AG04449 (cell line): Measurements from ENCODE around the gene TNS1.

Experiments
- CTCF ChIA-PET: fragments of 350-600 bp; formaldehyde crosslinking; extraction: SDS; loops from one replicate; lab custom pipeline; 2021; ENCODE audit warnings: antibody characterized with exemption; lab: Yijun Ruan, JAX
- POLR2A ChIA-PET: fragments of 400-600, 350-600 bp; formaldehyde crosslinking; extraction: SDS; loops from one replicate; lab custom pipeline; 2020; ENCODE audit warnings: antibody characterized with exemption, inconsistent platforms; lab: Yijun Ruan, JAX
- DNase-seq: peaks from one replicate; pipeline ENCODE4 v3.0.0-alpha.2; 2010; ENCODE audit warnings: low read depth, low spot score
- H3K4me3 ChIP-seq: 2 replicates; pipeline ENCODE4 v1.5.1; 2011; ENCODE audit warnings: low read depth, mild to moderate bottlenecking, control low read depth, low read length
- TF ChIP-seq, protein P1 (sequence below): IDR thresholded peaks from one replicate; pipeline ENCODE4 v1.5.1; 2011; ENCODE audit warnings: mild to moderate bottlenecking, moderate library complexity, low read length, control low read depth, inconsistent platforms; ENCODE audit not compliant: insufficient read depth; ENCODE audit errors: missing control alignments

TNS1 gene

DNA sequence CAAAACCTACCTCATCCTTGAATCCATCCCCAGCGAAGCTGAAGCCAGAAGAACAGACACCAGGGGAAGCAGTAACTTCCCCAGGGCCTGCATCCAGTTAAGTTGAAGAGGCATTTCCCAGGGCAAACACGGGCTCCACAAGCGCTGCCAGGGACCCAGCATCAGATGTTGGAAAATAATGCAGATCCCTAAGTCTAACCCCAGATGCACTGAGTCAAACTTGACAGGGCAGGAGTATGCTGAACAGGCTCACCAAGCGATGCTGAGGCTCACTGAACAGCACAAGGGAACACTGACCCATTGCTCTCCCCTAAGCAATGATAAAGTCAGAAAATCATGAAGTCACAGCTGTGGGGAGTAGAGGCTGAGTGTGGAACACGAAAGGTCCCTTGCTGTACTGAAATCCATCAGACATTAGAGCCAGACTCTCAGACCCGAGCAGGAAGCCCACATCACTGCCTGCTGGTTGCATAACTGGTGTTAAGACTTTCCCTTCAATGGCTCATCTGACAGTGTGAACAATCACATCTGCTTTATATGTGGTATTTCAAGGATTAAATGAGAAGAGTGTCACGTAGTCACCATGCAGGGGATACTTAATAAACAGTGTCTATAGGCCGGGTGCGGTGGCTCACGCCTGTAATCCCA is 36.2 kb downstream of the TNS1 start:
- ChIA-PET POLR2A (interaction anchor here (1.0 to 1.6 kb wide), 5 partner anchors 13 to 32 kb away, joined by 3 to 14 read pairs (median 4); no protein-coding TSS in a partner anchor), CTCF (interaction anchor here (0.6 to 1.7 kb wide), 11 partner anchors 10 to 102 kb away, joined by 3 to 7 read pairs (median 3); partner anchors contain the start of gene RUFY4)
- TF ChIP-seq, protein P1, sequence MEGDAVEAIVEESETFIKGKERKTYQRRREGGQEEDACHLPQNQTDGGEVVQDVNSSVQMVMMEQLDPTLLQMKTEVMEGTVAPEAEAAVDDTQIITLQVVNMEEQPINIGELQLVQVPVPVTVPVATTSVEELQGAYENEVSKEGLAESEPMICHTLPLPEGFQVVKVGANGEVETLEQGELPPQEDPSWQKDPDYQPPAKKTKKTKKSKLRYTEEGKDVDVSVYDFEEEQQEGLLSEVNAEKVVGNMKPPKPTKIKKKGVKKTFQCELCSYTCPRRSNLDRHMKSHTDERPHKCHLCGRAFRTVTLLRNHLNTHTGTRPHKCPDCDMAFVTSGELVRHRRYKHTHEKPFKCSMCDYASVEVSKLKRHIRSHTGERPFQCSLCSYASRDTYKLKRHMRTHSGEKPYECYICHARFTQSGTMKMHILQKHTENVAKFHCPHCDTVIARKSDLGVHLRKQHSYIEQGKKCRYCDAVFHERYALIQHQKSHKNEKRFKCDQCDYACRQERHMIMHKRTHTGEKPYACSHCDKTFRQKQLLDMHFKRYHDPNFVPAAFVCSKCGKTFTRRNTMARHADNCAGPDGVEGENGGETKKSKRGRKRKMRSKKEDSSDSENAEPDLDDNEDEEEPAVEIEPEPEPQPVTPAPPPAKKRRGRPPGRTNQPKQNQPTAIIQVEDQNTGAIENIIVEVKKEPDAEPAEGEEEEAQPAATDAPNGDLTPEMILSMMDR, result no peak
- no peak overlapping the region for H3K4me3 ChIP-seq
- no peak for DNase-seq

DNA sequence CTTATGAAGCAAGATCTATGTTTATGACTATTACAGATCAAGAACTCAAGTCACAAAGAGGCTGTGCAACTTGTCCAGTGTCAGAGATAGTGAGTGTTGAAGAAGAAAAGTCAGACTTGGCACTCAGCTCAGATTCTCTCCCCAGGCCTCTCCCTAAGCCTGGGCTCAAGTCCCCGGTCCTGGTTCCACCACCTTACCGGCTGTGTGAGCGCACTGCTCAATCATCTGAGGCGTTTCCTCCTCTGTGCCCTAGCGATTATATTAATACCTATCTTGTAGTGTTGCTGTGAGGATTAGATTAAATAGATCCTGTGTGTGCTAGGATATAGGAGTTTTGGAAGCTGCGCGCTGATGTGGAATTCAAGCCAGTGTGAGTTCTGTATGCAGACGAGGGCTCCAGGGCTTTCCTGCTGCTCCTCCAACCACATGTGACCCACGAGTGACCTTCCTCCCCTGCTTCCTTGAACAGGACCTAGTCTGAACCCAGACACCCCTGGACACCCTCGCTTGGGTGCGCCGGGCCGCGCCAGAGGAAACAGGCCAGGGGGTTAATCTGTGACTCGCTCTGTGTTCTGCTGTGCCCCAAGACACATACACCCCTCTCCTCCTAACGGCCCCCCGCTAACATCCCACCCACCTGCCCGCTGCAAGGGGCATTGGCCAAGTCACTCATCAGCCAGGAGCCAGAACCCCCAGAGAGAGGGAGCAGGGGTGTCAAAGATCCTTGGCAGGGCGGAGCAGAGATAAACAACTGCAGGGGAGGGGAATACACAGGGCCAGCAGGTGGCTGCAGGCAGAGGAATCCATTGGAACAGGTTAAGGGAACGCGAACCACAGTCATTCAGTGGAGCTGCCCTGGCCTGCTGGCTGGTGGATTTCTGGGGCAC is 38.3 kb downstream of the TNS1 start:
- TF ChIP-seq, protein P1, result no peak
- ChIA-PET CTCF (interaction anchor here (1.0 to 1.7 kb wide), 7 partner anchors 22 to 179 kb away, joined by 3 to 7 read pairs (median 4); no protein-coding TSS in a partner anchor), POLR2A (interaction anchor here (0.8 to 1.2 kb wide), 3 partner anchors 21 to 28 kb away, joined by 3 to 4 read pairs (median 3); no protein-coding TSS in a partner anchor)
- H3K4me3 ChIP-seq, result no peak overlapping the region
- DNase-seq, result no peak

DNA sequence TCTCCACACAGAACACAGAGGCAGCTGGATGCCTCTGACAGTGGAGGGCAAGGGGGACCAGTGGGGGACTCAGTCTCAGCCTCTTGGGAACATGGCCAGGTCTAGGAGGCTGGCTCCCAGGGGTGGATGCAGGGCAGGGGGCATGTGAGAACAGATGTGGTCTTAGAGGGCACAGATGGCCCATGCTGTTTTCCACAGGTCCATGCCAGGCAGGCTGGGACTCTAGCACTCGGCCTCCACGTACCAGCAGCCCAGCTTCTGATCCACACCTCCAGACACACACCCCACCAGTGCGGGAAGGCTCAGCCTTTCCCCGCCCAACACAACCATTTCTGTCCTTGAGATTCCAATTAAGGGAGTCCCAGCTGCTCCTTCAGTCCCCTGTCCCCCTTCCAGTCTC is 42.4 kb downstream of the TNS1 start:
- ChIA-PET CTCF (interaction anchor here (0.8 to 1.4 kb wide), 3 partner anchors 14 to 34 kb away, joined by 3 to 4 read pairs (median 4); no protein-coding TSS in a partner anchor), POLR2A (no interaction called here)
- no peak overlapping the region for H3K4me3 ChIP-seq
- TF ChIP-seq, protein P1, result no peak
- DNase-seq, result no peak

DNA sequence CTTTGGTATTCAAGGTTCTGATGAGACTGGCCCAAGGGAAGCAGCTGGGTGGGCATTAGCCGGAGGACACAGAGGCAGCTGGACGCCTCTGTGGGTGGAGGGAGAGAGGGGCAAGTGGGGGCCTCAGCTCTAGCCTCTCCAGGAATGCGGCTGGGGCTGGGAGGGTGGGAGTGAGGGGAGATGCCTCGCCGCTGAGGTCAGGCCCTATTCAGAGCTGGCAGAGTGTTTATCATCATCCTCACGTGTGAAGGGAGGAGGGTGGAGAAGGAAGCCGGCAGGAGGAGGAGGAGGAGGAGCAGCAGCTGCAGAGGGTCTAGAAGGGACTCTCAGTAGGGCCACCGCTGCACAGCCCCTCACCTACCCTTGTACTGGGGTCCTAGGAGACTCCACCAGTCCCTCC is 43.1 kb downstream of the TNS1 start:
- ChIA-PET POLR2A (no interaction called here), CTCF (interaction anchor here (0.8 to 1.4 kb wide), 4 partner anchors 11 to 34 kb away, joined by 3 to 4 read pairs (median 4); no protein-coding TSS in a partner anchor)
- TF ChIP-seq, protein P1, result no peak
- DNase-seq, result no peak
- H3K4me3 ChIP-seq, result no peak overlapping the region

GRCh38 chr2:217958884-217959225 is 43.9 kb downstream of the TNS1 start:
- CTCF ChIA-PET, result interaction anchor here (1.1 to 1.2 kb wide), 2 partner anchors 10 to 60 kb away, joined by 3 read pairs; no protein-coding TSS in a partner anchor
- DNase-seq, result no peak
- TF ChIP-seq, protein P1, result no peak
- POLR2A ChIA-PET, result no interaction called here
- no peak overlapping the region for H3K4me3 ChIP-seq
